Body of pancreas (tissue), 4 donors: ENCODE measurements around the gene SLC39A3.

ENCODE experiments used
- CTCF ChIP-seq, 7 experiments: fragments of 450-650 bp in 4 of 7; fragments of 200-600 bp in 3 of 7; sonication (generic) in 3 of 7; IDR thresholded peaks; one replicate each; pipeline ENCODE4 v1.5.1; 2016 to 2019; ENCODE audit warnings: antibody characterized with exemption in 7 of 7
- POLR2A ChIP-seq, 3 donors: fragments of 450-650 bp; IDR thresholded peaks; one replicate each; pipeline ENCODE4 v1.6.1; 2016; ENCODE audit warnings: antibody characterized with exemption in 3 of 3, mild to moderate bottlenecking in 2 of 3

GRCh38 chr19:2732883-2733282 lies 6.9 kb downstream of the SLC39A3 start:
- TF ChIP-seq CTCF (IDR thresholded peaks at IDR 0.05) (no peak), POLR2A (IDR thresholded peaks at IDR 0.05) (no peak)
